ENCODE measurements around the gene RBMS2. TPM values are rescaled to one million over a fixed set of nuclear protein-coding genes. Genes with fewer than 3 reads are reported as not detected.

RBMS2 gene
- total RNA-seq, 1 donor from 2014 or later: 10.2 TPM

DNA sequence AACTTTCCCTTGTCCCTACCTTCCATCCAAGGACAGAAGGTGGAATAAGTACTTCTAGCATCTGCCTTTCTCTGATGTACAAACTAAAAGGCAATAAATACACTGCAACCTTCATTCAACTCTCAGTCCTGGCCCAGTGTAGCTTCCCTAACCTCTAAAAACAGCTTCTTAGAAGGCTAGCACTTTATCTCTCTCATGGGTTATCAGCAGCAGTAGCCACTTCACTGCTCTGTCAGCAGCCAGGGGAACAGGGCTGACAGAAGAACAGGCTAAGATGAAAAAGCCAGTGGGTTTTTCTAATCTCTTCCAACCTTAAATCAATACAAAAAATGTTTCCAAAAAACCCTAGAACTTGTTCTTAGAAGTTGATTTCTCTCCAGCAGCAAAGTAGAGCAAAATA lies 95.3 kb downstream of the RBMS2 start:
- TF ChIP-seq CTCF (IDR thresholded peaks at IDR 0.05; ENCODE audit: partially characterized antibody, unreplicated experiment): no peak
- Mint-ChIP-seq H3K4me1 (ENCODE audit: low read depth, unreplicated experiment) (peaks cover 6% of the 10 kb centered on the region), H3K27me3 (ENCODE audit: unreplicated experiment) (peaks cover 2% of the 10 kb centered on the region), H3K9me3 (ENCODE audit: unreplicated experiment) (peaks cover 8% of the 10 kb centered on the region), H3K4me3 (ENCODE audit: unreplicated experiment) (no peak overlapping the region), H3K36me3 (ENCODE audit: unreplicated experiment) (peaks cover 8% of the 10 kb centered on the region), H3K27ac (ENCODE audit: unreplicated experiment) (peak overlapping the region; percentile 28)
- DNase-seq: no peak

DNA sequence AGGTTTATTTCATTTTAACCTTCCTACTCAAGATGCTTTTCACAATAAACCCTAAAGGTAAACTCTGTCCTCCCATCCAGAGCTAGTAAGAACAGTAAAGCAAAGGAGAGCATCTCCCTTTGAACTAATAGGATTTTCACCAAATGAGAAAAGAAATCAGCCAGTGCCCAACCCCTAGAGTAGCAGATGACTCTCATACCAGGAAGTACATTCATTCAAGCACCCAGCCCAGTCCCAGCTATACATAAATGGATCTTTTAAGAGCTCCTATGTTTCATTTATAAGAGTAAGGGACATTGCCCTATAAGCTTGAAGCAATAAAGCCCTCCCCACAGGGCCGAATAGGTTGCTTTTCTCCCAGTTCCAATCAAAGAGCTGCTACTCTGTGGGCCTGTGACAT lies 100.9 kb downstream of the RBMS2 start:
- Mint-ChIP-seq H3K4me1 (ENCODE audit: low read depth, unreplicated experiment) (peaks cover 12% of the 10 kb centered on the region), H3K27me3 (ENCODE audit: unreplicated experiment) (no peaks in the 10 kb centered on the region), H3K9me3 (ENCODE audit: unreplicated experiment) (no peaks in the 10 kb centered on the region), H3K27ac (ENCODE audit: unreplicated experiment) (no peak overlapping the region), H3K36me3 (ENCODE audit: unreplicated experiment) (no peaks in the 10 kb centered on the region), H3K4me3 (ENCODE audit: unreplicated experiment) (no peak overlapping the region)
- no peak for TF ChIP-seq CTCF (IDR thresholded peaks at IDR 0.05; ENCODE audit: partially characterized antibody, unreplicated experiment)
- DNase-seq: no peak

GRCh38 chr12:56626701-56627100 lies 105.1 kb downstream of the RBMS2 start:
- peaks cover 6% of the 10 kb centered on the region for H3K27me3 Mint-ChIP-seq (ENCODE audit: unreplicated experiment)
- H3K9me3 Mint-ChIP-seq (ENCODE audit: unreplicated experiment): peaks cover 4% of the 10 kb centered on the region
- TF ChIP-seq CTCF (IDR thresholded peaks at IDR 0.05; ENCODE audit: partially characterized antibody, unreplicated experiment): no peak
- no peak for DNase-seq
- H3K36me3 Mint-ChIP-seq (ENCODE audit: unreplicated experiment): no peaks in the 10 kb centered on the region
- no peak overlapping the region for H3K4me3 Mint-ChIP-seq (ENCODE audit: unreplicated experiment)
- H3K4me1 Mint-ChIP-seq (ENCODE audit: low read depth, unreplicated experiment): peaks cover 24% of the 10 kb centered on the region
- H3K27ac Mint-ChIP-seq (ENCODE audit: unreplicated experiment): no peak overlapping the region

- H3K4me3 Mint-ChIP-seq (ENCODE audit: unreplicated experiment): peak overlapping the region; percentile 87
- H3K36me3 Mint-ChIP-seq (ENCODE audit: unreplicated experiment): no peaks in the 10 kb centered on the region
- H3K27me3 Mint-ChIP-seq (ENCODE audit: unreplicated experiment): peaks cover 14% of the 10 kb centered on the region
- no peak for TF ChIP-seq CTCF (IDR thresholded peaks at IDR 0.05; ENCODE audit: partially characterized antibody, unreplicated experiment)
- H3K4me1 Mint-ChIP-seq (ENCODE audit: low read depth, unreplicated experiment): peaks cover 35% of the 10 kb centered on the region
- H3K9me3 Mint-ChIP-seq (ENCODE audit: unreplicated experiment): peaks cover 6% of the 10 kb centered on the region
- H3K27ac Mint-ChIP-seq (ENCODE audit: unreplicated experiment): peak overlapping the region; percentile 94
- peak; percentile 76 for DNase-seq
Measured at GRCh38 chr12:56628671-56629458, 107.2 kb downstream of the RBMS2 start.

GRCh38 chr12:56629459-56630179 lies 108.0 kb downstream of the RBMS2 start:
- no peak for TF ChIP-seq CTCF (IDR thresholded peaks at IDR 0.05; ENCODE audit: partially characterized antibody, unreplicated experiment)
- Mint-ChIP-seq H3K27ac (ENCODE audit: unreplicated experiment) (peak overlapping the region; percentile 94), H3K4me1 (ENCODE audit: low read depth, unreplicated experiment) (peaks cover 33% of the 10 kb centered on the region), H3K27me3 (ENCODE audit: unreplicated experiment) (peaks cover 21% of the 10 kb centered on the region), H3K9me3 (ENCODE audit: unreplicated experiment) (peaks cover 10% of the 10 kb centered on the region), H3K36me3 (ENCODE audit: unreplicated experiment) (no peaks in the 10 kb centered on the region), H3K4me3 (ENCODE audit: unreplicated experiment) (peak overlapping the region; percentile 87)
- DNase-seq: peak; percentile 40

Measured in glutamatergic neuron (in vitro differentiated cells).